SIG-M5 treated with dmso at 0.1 percent for 504 hours (cell line): Measurements from ENCODE around the gene TTC23.
"Not testable (repeated sequence)": the region's sequence is repeated elsewhere in the genome, so short reads cannot be mapped to it uniquely, and the experiment has no call there.

Experiments used
- DNase-seq: peaks from one replicate; lab custom pipeline; 2025; ENCODE audit not compliant: unreplicated experiment; lab: John Stamatoyannopoulos, UW

The TTC23 gene

GRCh38 chr15:99201408-99202175 lies 47.8 kb downstream of the TTC23 start:
- DNase-seq, result no peak

GRCh38 chr15:99197856-99198255 lies 51.5 kb downstream of the TTC23 start:
- DNase-seq, result no peak

DNA sequence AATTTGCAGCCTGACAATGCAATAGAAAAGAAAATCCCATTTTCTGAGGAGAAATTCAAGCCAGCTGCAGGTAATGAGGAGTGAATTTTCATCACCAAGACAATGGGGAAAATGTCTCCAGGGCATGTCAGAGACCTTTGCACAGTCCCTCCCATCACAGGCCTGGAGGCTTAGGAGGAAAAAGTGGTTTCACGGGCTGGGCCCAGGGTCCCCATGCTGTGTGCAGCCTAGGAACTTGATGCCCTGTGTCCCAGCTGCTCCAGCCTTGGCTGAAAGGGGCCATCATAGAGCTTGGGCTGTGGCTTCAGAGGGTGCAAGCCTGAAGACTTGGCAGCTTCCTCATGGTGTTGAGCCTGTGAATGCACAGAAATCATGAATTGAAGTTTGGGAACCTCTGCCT lies 57.2 kb downstream of the TTC23 start:
- not testable (repeated sequence) for DNase-seq

DNA sequence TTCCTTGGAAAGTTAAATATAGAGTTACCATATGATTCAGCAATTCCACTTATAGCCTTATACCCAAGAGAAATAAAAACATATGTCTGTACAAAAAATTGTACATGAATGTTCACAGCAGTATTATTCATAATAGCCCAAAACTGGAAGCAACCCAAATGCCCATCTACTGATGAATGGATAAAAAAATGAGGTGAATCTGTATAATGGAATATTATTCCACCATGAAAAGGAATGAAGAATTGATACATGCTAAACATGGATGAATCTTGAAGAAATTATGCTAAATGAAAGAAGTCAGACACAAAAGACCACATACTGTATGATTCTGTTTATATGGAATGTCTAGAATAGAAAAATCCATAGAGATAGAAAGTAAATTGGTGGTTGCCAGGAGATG lies 61.4 kb downstream of the TTC23 start:
- DNase-seq, result no peak

DNA sequence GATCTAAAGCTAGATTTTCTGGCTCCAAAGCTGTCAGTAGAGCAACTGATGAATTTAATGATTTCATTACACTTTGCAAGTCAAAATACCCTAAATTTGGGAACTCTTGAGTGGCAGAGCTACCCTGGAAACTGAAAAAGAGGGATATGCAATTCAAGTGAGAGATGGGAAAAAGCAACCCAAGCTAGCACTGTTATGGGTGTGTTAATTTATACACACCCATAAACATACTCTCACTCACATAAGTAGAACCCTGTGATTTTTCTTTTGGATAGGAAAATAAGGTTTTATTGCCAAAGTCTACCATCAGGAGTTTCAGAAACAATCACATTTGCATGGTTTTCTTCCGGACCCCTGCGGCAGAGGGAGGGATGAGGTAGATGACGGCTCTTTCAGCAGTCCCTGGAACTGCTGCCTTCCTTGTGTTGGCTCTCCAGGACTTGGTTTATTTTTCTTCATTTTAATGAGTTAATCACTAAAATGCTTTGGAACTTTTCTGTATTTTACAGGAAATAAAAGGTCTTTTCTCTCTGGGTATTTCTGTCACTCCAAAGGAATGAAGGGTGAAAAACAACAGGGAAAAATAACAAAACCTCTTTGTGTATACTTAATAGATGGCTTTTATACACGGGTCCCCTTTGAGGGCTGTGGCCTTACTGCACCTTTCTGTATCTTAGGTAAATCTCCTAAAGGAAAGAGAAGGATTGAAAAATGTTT lies 63.8 kb downstream of the TTC23 start:
- DNase-seq, result no peak

- no peak for DNase-seq
Measured at GRCh38 chr15:99182791-99183190, 66.6 kb downstream of the TTC23 start.

GRCh38 chr15:99181545-99181971 lies 67.8 kb downstream of the TTC23 start:
- DNase-seq, result no peak

DNA sequence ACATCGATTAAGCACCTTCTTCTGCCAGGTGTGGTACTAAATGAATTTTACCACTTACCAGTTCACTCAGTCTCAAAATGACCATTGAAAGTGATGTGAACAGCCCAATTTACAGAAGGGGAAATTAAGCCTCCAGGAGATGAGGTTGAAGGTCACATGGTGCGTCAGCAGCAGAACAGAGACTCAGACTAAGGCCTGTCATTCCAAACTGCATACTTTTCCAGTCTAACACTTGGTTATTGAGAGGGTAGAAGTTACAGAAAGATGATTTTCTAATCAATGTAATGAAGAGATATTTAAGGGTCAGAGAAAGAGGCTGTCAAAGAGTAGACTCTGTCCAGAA lies 68.4 kb downstream of the TTC23 start:
- DNase-seq, result no peak

- no peak for DNase-seq
Measured at GRCh38 chr15:99180086-99180963, 69.1 kb downstream of the TTC23 start.

- DNase-seq, result no peak
Measured at GRCh38 chr15:99177679-99178078, 71.7 kb downstream of the TTC23 start.

- DNase-seq, result no peak
Measured at GRCh38 chr15:99176757-99177156, 72.6 kb downstream of the TTC23 start.

DNA sequence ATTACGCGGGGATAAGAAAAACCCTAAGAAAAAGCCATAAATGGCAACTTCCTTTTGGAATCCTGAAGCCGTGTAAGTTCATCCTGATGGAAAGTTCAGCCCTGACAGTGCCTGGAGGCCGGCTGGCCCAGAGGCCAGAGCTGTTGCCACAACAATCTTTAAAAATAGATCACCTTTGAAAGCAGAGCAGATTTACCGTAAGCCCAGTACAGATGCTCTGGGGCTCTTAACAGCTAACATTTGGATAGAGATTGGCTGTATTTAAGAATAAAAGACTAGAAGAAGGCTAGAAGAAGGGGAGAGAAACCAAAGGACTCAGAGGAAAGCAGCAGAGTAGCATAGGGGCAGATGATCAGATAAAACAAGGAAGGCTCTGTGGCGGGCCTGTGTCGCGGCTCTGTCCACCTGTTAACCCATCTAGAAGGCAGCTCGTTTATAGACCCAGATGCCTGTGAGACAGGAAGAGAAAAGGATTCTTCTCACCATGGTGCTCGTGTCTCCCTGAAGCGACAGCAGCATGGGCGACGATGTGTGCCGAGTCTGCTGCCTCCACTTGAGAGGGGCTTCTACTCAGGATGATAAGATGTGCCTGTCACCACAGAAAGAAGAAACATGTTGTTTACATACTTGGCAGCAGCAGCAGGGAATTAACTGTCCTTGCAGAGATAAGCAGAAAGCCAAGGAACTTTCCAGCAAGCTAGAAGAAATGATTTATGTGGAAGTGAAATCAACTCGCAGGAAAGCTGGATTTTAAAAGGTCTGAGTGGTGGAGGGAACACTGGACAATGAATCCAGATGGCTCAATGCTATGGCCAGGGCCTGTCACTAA lies 74.6 kb downstream of the TTC23 start:
- no peak for DNase-seq

GRCh38 chr15:99172989-99173388 lies 76.4 kb downstream of the TTC23 start:
- no peak for DNase-seq

DNA sequence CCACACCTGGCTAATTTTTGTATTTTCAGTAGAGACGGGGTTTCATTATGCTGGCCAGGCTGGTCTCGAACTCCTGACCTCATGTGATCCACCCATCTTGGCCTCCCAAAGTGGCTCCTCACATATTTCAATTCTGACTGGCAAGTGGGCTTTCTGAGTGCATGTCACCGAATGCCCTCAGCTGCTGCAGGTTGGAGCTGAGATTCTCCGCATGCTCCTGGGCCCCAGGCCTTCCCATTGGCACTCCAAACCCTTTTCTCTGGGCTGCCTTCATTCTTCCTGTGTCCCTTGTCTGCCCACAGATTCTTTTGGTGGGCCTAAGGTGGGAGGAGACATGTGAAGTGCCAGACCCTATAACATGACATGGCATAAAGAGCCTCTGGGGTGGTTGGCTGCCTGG lies 77.2 kb downstream of the TTC23 start:
- no peak for DNase-seq

GRCh38 chr15:99170476-99171065 lies 78.8 kb downstream of the TTC23 start:
- no peak for DNase-seq

GRCh38 chr15:99169769-99170311 lies 79.5 kb downstream of the TTC23 start:
- no peak for DNase-seq

- DNase-seq, result peak; percentile 52
Measured at GRCh38 chr15:99168601-99169580, 80.5 kb downstream of the TTC23 start.

DNA sequence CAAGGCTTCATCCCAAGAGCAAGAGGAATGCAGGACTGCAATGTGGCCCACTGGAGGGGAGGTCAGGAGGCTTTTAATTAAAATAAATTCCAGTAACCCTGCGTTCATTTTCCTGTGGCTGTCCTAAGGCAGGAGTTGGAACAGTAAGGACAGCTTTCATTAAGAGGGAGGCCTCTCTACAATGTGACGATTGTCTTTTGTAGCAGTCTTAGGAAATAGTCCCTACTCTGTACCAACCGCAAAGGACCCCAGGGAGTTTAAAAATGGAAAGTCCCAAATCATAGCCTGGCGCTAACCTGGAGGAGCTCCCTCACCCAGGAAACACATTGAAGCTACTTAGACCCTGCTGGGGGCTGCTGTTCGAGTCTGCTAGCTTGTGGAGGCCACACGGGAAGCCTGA lies 81.7 kb downstream of the TTC23 start:
- no peak for DNase-seq

DNA sequence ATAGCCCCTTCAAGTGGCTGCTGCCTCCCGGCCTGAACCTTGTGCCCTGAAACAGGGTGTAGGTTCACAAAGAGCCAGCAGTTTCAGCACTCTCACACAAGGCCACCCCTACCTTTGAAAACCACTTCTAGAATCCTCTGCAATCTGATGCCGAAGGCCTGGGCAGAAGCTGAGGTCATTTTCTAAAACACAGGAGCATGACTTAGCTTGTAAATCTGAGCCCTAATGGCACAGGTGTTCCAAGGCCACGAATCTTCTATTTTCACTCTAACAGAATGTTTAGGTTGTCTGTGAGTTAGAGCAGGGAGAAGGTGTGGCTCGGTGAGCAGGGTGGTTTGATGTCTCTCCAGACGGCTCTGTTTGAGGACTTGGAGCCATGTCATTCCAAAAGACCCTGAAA lies 82.2 kb downstream of the TTC23 start:
- no peak for DNase-seq
